HepG2 (cell line): ENCODE measurements around the gene RNH1. TPM values are rescaled to one million over a fixed set of nuclear protein-coding genes. Genes with fewer than 3 reads are reported as not detected.

Source experiments
- ATAC-seq: fragments of 200-7000 bp; cut with Tn5 transposase; 3 replicates; pipeline ENCODE4 v1.9.1; 2020; ENCODE audit warnings: mild to moderate bottlenecking, moderate library complexity
- BruUV-seq: library from RNA; stranded (reverse); fragments of 400-500 nt; replicated peaks from 2 replicates; lab custom pipeline; 2021; lab: Mats Ljungman, UMichigan
- CTCF ChIA-PET: fragments of 300-600 bp; formaldehyde crosslinking; extraction: SDS; loops from one replicate; lab custom pipeline; 2021; ENCODE audit warnings: low total read pairs, inconsistent platforms, low intra/inter-chr PET ratio; lab: Yijun Ruan, JAX
- POLR2A ChIA-PET: fragments of 350-600 bp; sonication (Branson Sonifier 250); formaldehyde crosslinking; loops from one replicate; lab custom pipeline; 2020; ENCODE audit warnings: antibody characterized with exemption, inconsistent platforms; lab: Yijun Ruan, JAX
- DNase-seq: peaks from one replicate; pipeline ENCODE4 v3.0.0-alpha.2; 2015; ENCODE audit warnings: low spot score
- FAIRE-seq: peaks from 3 replicates; lab custom pipeline; 2011; peaks lifted over from hg19 to GRCh38; lab: Jason Lieb, UNC
- H2AFZ ChIP-seq: one replicate; pipeline ENCODE4 v1.6.1; 2011; ENCODE audit warnings: low read length, inconsistent platforms
- H3K27ac ChIP-seq: fragments of 300-600 bp; 3 replicates; pipeline ENCODE4 v1.8.0; 2011; ENCODE audit warnings: mixed run types, mild to moderate bottlenecking, mixed read lengths, low read length, inconsistent platforms; ENCODE audit not compliant: insufficient read depth; ENCODE audit errors: extremely low read length
- H3K27me3 ChIP-seq, 2 experiments: fragments of 200-600 bp in 1 of 2; 2 replicates in 1 of 2; 3 replicates in 1 of 2; pipeline versions ENCODE4 v1.6.0 to v1.8.0; 2011; ENCODE audit warnings: low read length in 2 of 2, mild to moderate bottlenecking in 2 of 2, moderate library complexity in 2 of 2, inconsistent platforms in 1 of 2; ENCODE audit not compliant: insufficient read depth in 2 of 2, control insufficient read depth in 1 of 2
- H3K36me3 ChIP-seq, 2 experiments: fragments of 200-600 bp in 1 of 2; replicated peaks in 1 of 2; 2 replicates in 1 of 2; 3 replicates in 1 of 2; pipeline versions ENCODE4 v1.5.1 to v1.8.0; 2011; ENCODE audit warnings: low read length in 2 of 2, inconsistent platforms in 1 of 2; ENCODE audit not compliant: insufficient read depth in 2 of 2, control insufficient read depth in 1 of 2
- H3K4me1 ChIP-seq: 2 replicates; pipeline ENCODE4 v1.5.1; 2012; ENCODE audit warnings: low read length, inconsistent platforms; ENCODE audit not compliant: insufficient read depth
- H3K4me2 ChIP-seq: 2 replicates; pipeline ENCODE4 v1.6.0; 2011; ENCODE audit warnings: low read depth, low read length, inconsistent platforms
- H3K4me3 ChIP-seq, 3 experiments: fragments of 200-600 bp in 1 of 3; sonication (generic), shearing (Covaris generic) in 1 of 3; replicated peaks in 1 of 3; 2 replicates each; pipeline ENCODE4 v1.5.1; 2011 to 2016; ENCODE audit warnings: low read length in 3 of 3, inconsistent platforms in 2 of 3, low read depth in 2 of 3, mild to moderate bottlenecking in 2 of 3, control low read depth in 1 of 3, mixed read lengths in 1 of 3; ENCODE audit not compliant: insufficient read depth in 1 of 3
- H3K79me2 ChIP-seq: one replicate; pipeline ENCODE4 v1.6.1; 2011; ENCODE audit warnings: low read length, inconsistent platforms; ENCODE audit not compliant: insufficient read depth
- H3K9ac ChIP-seq: 2 replicates; pipeline ENCODE4 v1.6.0; 2011; ENCODE audit warnings: mild to moderate bottlenecking, low read depth, low read length, inconsistent platforms; ENCODE audit not compliant: insufficient read depth
- H3K9me3 ChIP-seq: 2 replicates; pipeline ENCODE4 v1.5.1; 2012; ENCODE audit warnings: mild to moderate bottlenecking, low read length
- H4K20me1 ChIP-seq: 2 replicates; pipeline ENCODE4 v1.6.0; 2011; ENCODE audit warnings: inconsistent platforms, mild to moderate bottlenecking, low read length, moderate library complexity; ENCODE audit not compliant: insufficient read depth
- CEBPG ChIP-seq: IDR thresholded peaks from 2 replicates; pipeline ENCODE4 v1.6.1; 2016
- SP4 ChIP-seq: sonication (generic); formaldehyde crosslinking; IDR thresholded peaks from 2 replicates; pipeline ENCODE4 v1.8.1; 2023; ENCODE audit warnings: mild to moderate bottlenecking, missing genetic modification reagents
- WGBS: methylation state at CpG from one replicate; pipeline ENCODE4 v1.1.6; 2017; ENCODE audit warnings: low lambda C conversion rate; 5-methylcytosine and 5-hydroxymethylcytosine counted together
- in situ Hi-C: cut with HindIII; loops from 2 replicates; pipeline ENCODE4 v1.10.0; 2017; ENCODE audit warnings: low pct_unique_long_range_greater_than_20kb; ENCODE audit not compliant: extremely low pct_ligation_motif_present
- intact Hi-C: fragments of 100-400 bp; cut with micrococcal nuclease; formaldehyde crosslinking; loops from one replicate; pipeline ENCODE4 v1.10.0; 2022; ENCODE audit not compliant: unreplicated experiment
- polyA plus RNA-seq, 8 experiments: library from polyadenylated mRNA; depleted of rRNA in 3 of 8; stranded (reverse) in 7 of 8; unstranded in 1 of 8; fragments of >200 nt; fragmentation: Illumina TruSeq in 4 of 8; extraction: Trizol in 4 of 8; gene quantifications; 2 replicates each; pipeline versions ENCODE4 v1.2.1 to v1.2.3, GENCODE V29; 2011 to 2016; ENCODE audit warnings: low read depth in 4 of 8, missing spikeins in 1 of 8, mixed read lengths in 1 of 8; ENCODE audit not compliant: insufficient read depth in 1 of 8
- total RNA-seq, 5 experiments: library from RNA; depleted of rRNA; stranded (reverse); fragments of >200 nt; fragmentation: Illumina TruSeq; extraction: Trizol; gene quantifications; 2 replicates each; pipeline ENCODE4 v1.2.3, GENCODE V29; 2016; ENCODE audit warnings: low read depth in 1 of 5
- TF ChIP-seq, protein P1 (sequence below): fragments of 450-650 bp; IDR thresholded peaks from 2 replicates; pipeline ENCODE4 v1.6.1; 2016
- TF ChIP-seq, protein P2 (sequence below): sonication (generic); formaldehyde crosslinking; IDR thresholded peaks from 2 replicates; pipeline ENCODE4 v1.9.0; 2022; ENCODE audit warnings: low read depth, missing genetic modification reagents

Gene RNH1
- total and polyA plus RNA-seq, 2 of the 13 experiments (the other 11 are each of a cell fraction or from before 2014, with no cell fraction given): 36.0 to 74.1 TPM

DNA sequence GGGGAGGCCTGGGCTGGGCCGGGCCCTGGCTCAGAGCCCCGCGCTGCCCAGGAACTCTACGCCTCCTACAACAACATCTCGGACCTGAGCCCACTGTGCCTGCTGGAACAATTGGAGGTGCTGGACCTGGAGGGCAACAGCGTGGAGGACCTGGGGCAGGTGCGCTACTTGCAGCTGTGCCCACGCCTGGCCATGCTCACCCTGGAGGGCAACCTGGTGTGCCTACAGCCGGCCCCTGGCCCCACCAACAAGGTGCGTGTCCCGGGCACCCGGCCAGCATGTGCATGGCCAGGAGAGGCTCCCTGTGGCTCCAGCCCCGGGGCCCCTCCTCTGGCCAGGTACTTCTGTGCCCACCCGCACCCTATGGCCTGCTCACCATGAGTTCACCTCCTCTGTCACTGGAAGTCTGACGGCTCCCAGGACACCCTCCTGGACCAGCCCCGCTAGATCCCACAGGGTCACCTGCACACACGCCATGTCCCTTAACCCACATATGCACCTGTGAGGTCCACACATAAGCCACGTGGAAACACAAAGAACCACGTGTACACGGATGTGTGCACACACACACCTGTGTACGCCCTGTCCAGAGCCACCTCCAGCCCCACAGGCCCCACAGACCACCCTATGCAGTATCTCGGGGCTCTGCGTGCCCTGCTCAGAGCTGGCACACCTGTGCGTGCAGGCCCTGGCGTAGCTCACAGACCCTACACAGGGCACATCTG is 43.1 kb upstream of the RNH1 start:
- no peak overlapping the region for H3K9ac ChIP-seq
- no TSS peak for BruUV-seq
- FAIRE-seq (no peak), DNase-seq (no peak), ATAC-seq (no peak)
- H4K20me1 ChIP-seq: no peaks in the 10 kb centered on the region
- no peaks in the 10 kb centered on the region for H3K79me2 ChIP-seq
- no peak overlapping the region for H2AFZ ChIP-seq
- peaks cover 11 to 35% of the 10 kb centered on the region in 2 experiments for H3K27me3 ChIP-seq
- in situ Hi-C loops (loop anchor here (10.0 kb wide), 1 partner anchor 75 kb away; the partner anchor contains the start of genes CDHR5 and SCT), intact Hi-C loops (loop anchor here (10.0 kb wide), 1 partner anchor 65 kb away; the partner anchor contains the start of gene IRF7)
- ChIA-PET CTCF (no interaction called here), POLR2A (interaction anchor here (0.6 to 1.5 kb wide), 3 partner anchors 9 to 37 kb away, joined by 3 to 5 read pairs (median 4); no protein-coding TSS in a partner anchor)
- H3K27ac ChIP-seq: no peak overlapping the region
- H3K4me3 ChIP-seq: no peak overlapping the region
- TF ChIP-seq CEBPG (CRISPR knock-in tag): no peak
- TF ChIP-seq, protein P1, sequence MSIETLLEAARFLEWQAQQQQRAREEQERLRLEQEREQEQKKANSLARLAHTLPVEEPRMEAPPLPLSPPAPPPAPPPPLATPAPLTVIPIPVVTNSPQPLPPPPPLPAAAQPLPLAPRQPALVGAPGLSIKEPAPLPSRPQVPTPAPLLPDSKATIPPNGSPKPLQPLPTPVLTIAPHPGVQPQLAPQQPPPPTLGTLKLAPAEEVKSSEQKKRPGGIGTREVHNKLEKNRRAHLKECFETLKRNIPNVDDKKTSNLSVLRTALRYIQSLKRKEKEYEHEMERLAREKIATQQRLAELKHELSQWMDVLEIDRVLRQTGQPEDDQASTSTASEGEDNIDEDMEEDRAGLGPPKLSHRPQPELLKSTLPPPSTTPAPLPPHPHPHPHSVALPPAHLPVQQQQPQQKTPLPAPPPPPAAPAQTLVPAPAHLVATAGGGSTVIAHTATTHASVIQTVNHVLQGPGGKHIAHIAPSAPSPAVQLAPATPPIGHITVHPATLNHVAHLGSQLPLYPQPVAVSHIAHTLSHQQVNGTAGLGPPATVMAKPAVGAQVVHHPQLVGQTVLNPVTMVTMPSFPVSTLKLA: peak; percentile 98
- TF ChIP-seq, protein P2, sequence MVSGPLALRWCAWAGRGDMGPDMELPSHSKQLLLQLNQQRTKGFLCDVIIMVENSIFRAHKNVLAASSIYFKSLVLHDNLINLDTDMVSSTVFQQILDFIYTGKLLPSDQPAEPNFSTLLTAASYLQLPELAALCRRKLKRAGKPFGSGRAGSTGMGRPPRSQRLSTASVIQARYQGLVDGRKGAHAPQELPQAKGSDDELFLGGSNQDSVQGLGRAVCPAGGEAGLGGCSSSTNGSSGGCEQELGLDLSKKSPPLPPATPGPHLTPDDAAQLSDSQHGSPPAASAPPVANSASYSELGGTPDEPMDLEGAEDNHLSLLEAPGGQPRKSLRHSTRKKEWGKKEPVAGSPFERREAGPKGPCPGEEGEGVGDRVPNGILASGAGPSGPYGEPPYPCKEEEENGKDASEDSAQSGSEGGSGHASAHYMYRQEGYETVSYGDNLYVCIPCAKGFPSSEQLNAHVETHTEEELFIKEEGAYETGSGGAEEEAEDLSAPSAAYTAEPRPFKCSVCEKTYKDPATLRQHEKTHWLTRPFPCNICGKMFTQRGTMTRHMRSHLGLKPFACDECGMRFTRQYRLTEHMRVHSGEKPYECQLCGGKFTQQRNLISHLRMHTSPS (CRISPR knock-in tag): 0 out of 2 replicates have a peak, but pooled peaks have one; percentile 4
- no peak for TF ChIP-seq SP4 (CRISPR knock-in tag)
- H3K4me1 ChIP-seq: peaks cover 58% of the 10 kb centered on the region
- no peaks in the 10 kb centered on the region for H3K9me3 ChIP-seq
- no peaks in the 10 kb centered on the region for H3K36me3 ChIP-seq
- no peak overlapping the region for H3K4me2 ChIP-seq
- 52% methylated on average over 10 of the region's 25 CpGs for WGBS
